Suprapubic skin (tissue), 3 donors: Measurements from ENCODE around the gene KNDC1.

Source experiments
- POLR2A ChIP-seq, 2 donors: fragments of 450-650 bp; IDR thresholded peaks; one replicate each; pipeline ENCODE4 v1.6.1; 2017; ENCODE audit warnings: antibody characterized with exemption in 2 of 2, mild to moderate bottlenecking in 2 of 2, moderate library complexity in 2 of 2
- TF ChIP-seq, protein P1 (sequence below), 2 donors: fragments of 200-600 bp in 1 of 2; fragments of 450-650 bp in 1 of 2; sonication (generic) in 1 of 2; IDR thresholded peaks; one replicate each; pipeline ENCODE4 v1.5.1; 2016 to 2019; ENCODE audit warnings: antibody characterized with exemption in 2 of 2, mild to moderate bottlenecking in 1 of 2, moderate library complexity in 1 of 2

DNA sequence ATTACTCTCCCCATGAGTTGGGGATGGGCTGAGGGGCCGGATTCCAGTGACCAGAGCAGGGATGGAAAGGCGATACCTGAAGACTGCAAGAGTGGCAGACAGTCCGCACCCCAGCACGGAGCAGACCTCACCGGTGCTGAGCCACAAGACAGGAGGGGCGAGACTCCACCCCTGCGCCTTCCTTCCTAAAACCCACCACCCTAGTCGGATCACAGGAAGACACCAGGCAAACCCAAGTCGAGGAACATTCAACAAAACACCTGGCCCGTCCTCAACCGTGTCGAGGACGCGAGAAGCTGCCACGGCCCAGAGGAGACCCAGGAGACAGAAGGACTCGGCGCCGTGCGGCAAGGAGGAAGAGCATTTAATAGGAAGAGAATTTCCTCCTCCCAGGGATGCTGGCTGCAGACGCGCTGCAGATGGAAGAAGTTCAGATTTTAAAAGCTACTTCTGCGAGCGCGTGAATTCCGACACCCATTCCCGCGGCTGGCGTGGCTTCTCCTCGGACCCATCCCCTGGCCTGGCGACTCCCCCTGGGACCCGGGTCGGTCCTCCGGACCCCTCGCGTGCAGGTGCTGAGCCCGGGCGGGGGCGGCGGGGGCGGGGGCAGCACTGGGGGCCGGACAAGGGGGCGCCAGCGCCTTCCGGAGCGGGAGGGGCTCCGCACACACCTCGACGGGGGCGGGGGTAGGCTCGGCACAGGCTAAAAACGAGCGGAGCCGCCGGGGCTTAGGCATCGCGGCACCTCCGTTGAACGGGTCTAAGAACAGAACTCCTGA, 69.4 kb downstream of the KNDC1 start:
- TF ChIP-seq, protein P1, sequence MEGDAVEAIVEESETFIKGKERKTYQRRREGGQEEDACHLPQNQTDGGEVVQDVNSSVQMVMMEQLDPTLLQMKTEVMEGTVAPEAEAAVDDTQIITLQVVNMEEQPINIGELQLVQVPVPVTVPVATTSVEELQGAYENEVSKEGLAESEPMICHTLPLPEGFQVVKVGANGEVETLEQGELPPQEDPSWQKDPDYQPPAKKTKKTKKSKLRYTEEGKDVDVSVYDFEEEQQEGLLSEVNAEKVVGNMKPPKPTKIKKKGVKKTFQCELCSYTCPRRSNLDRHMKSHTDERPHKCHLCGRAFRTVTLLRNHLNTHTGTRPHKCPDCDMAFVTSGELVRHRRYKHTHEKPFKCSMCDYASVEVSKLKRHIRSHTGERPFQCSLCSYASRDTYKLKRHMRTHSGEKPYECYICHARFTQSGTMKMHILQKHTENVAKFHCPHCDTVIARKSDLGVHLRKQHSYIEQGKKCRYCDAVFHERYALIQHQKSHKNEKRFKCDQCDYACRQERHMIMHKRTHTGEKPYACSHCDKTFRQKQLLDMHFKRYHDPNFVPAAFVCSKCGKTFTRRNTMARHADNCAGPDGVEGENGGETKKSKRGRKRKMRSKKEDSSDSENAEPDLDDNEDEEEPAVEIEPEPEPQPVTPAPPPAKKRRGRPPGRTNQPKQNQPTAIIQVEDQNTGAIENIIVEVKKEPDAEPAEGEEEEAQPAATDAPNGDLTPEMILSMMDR (IDR thresholded peaks at IDR 0.05): no peak
- TF ChIP-seq POLR2A (IDR thresholded peaks at IDR 0.05): no peak
